Tibial artery (tissue), 4 donors: ENCODE data around the gene GGA3.

Experiments
- DNase-seq, 2 donors: peaks; one replicate each; pipeline ENCODE4 v3.0.0-alpha.2; 2019
- H3K27ac ChIP-seq, 2 donors: fragments of 200-600 bp; sonication (generic) in 1 of 2; 1 replicate in 1 of 2; 2 replicates in 1 of 2; pipeline ENCODE4 v1.5.1; 2018 to 2019; ENCODE audit warnings: mild to moderate bottlenecking in 1 of 2
- H3K27me3 ChIP-seq, 2 donors: fragments of 200-600 bp; sonication (generic) in 1 of 2; one replicate each; pipeline versions ENCODE4 v1.5.1 to v1.6.0; 2016 to 2019
- H3K36me3 ChIP-seq, 3 donors: fragments of 200-600 bp; sonication (generic) in 2 of 3; one replicate each; pipeline ENCODE4 v1.5.1; 2016 to 2019; ENCODE audit warnings: mild to moderate bottlenecking in 2 of 3
- H3K4me1 ChIP-seq, 4 donors: fragments of 200-600 bp; sonication (generic) in 2 of 4; 1 replicate in 3 of 4; 2 replicates in 1 of 4; pipeline ENCODE4 v1.5.1; 2016 to 2019
- H3K4me3 ChIP-seq, 2 donors: fragments of 200-600 bp; sonication (generic) in 1 of 2; 1 replicate in 1 of 2; 2 replicates in 1 of 2; pipeline ENCODE4 v1.5.1; 2018 to 2019; ENCODE audit warnings: mild to moderate bottlenecking in 2 of 2
- H3K9me3 ChIP-seq, 3 donors: fragments of 200-600 bp; sonication (generic) in 1 of 3; one replicate each; pipeline ENCODE4 v1.5.1; 2016 to 2019
- intact Hi-C: fragments of 100-400 bp; cut with DNase I; formaldehyde crosslinking; loops from one replicate; pipeline ENCODE4 v1.15.0; 2023; ENCODE audit warnings: low total_unique reads
- TF ChIP-seq, protein P1 (sequence below), 2 experiments: fragments of 200-600 bp in 1 of 2; fragments of 450-650 bp in 1 of 2; IDR thresholded peaks; one replicate each; pipeline ENCODE4 v1.5.1; 2017 to 2019; ENCODE audit warnings: antibody characterized with exemption in 2 of 2, mild to moderate bottlenecking in 1 of 2, moderate library complexity in 1 of 2

The GGA3 gene

DNA sequence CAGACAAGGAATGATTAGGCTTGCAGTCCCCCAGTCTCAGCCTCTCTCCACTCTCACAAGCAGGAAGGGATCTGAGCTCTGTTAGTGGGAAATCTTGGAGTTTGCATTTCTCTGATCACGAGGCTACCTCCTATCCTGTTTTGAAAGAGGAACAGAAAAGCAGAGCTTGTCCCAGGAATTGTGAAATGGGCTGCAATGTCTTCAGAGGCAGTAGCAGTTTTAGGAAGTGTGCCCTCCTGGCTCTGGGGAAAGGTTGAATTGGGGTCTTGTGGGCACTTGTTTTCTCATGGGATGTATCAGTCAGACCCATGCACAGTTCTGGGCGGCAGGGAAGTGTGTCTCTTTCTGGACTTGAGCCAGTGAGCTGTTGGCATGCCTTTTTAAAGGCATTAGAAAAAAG, 33.1 kb downstream of the GGA3 start:
- Histone ChIP-seq H3K36me3 (peaks cover 38 to 93% (median 89%) of the 10 kb centered on the region in 3 donors), H3K4me1 (no peaks in the 10 kb centered on the region), H3K9me3 (no peaks in the 10 kb centered on the region), H3K27ac (no peak overlapping the region), H3K27me3 (no peaks in the 10 kb centered on the region), H3K4me3 (no peak overlapping the region)
- TF ChIP-seq, protein P1, sequence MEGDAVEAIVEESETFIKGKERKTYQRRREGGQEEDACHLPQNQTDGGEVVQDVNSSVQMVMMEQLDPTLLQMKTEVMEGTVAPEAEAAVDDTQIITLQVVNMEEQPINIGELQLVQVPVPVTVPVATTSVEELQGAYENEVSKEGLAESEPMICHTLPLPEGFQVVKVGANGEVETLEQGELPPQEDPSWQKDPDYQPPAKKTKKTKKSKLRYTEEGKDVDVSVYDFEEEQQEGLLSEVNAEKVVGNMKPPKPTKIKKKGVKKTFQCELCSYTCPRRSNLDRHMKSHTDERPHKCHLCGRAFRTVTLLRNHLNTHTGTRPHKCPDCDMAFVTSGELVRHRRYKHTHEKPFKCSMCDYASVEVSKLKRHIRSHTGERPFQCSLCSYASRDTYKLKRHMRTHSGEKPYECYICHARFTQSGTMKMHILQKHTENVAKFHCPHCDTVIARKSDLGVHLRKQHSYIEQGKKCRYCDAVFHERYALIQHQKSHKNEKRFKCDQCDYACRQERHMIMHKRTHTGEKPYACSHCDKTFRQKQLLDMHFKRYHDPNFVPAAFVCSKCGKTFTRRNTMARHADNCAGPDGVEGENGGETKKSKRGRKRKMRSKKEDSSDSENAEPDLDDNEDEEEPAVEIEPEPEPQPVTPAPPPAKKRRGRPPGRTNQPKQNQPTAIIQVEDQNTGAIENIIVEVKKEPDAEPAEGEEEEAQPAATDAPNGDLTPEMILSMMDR (IDR thresholded peaks at IDR 0.05), result no peak
- peak in 1 of 2 donors; percentile 47 for DNase-seq
- intact Hi-C loops, result no loop called here

DNA sequence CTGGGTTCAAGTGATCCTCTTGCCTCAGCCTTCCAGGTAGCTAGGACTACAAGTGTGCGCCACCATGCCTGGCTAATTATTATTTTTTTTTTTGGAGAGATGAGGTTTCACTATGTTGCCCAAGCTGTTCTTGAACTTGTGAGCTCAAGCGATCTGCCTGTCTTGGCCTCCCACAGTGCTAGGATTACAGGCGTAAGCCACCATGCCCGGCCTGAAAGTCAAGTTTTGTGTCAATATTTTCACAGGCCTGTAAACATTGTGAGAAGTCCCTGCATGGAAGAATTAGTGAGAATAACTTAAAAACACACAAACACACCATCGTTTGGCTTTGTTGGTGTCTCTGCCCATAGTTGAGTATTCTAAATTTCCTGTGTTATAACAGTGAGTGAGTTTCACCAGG, 33.7 kb downstream of the GGA3 start:
- Histone ChIP-seq H3K27me3 (no peaks in the 10 kb centered on the region), H3K36me3 (peaks cover 34 to 93% (median 89%) of the 10 kb centered on the region in 3 donors), H3K9me3 (no peaks in the 10 kb centered on the region), H3K27ac (no peak overlapping the region), H3K4me1 (no peaks in the 10 kb centered on the region), H3K4me3 (no peak overlapping the region)
- TF ChIP-seq, protein P1 (IDR thresholded peaks at IDR 0.05), result no peak
- intact Hi-C loops, result no loop called here
- DNase-seq, result no peak

DNA sequence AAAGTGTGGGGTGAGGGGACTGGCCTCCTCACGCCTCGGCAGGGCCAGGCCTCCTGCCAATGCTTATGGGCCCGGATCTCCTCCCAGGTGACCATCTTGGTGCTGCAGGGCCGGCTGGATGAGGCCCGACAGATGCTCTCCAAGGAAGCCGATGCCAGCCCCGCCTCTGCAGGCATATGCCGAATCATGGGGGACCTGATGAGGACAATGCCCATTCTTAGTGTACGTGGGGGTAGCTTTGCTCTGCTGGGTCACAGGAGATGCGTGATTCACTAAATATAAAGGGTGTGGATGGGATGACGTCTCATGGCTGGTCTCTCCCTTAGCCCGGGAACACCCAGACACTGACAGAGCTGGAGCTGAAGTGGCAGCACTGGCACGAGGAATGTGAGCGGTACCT, 36.4 kb downstream of the GGA3 start:
- DNase-seq, result no peak
- Histone ChIP-seq H3K9me3 (no peaks in the 10 kb centered on the region), H3K36me3 (peaks cover 29 to 91% (median 67%) of the 10 kb centered on the region in 3 donors), H3K27ac (no peak overlapping the region), H3K4me3 (no peak overlapping the region), H3K27me3 (no peaks in the 10 kb centered on the region), H3K4me1 (no peaks in the 10 kb centered on the region)
- intact Hi-C loops, result no loop called here
- TF ChIP-seq, protein P1 (IDR thresholded peaks at IDR 0.05), result no peak

DNA sequence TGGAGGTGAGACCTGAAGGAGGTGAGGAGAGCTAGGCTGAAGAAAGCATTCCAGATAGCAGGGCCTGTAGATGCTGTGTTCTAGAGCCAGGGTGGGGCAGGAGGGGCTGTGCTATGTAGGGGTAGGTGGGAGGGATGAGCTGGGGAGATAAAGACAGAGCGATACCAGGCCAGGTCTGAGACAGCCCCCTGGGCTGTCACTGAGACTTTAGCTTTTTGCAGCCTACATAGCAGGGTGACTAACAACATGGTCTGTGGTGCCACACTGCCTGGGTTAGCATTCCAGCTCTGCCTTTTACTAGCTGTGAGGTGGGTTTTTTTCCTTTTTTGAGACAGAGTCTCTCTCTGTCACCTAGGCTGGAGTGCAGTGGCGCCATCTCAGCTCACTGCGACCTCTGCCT, 41.6 kb downstream of the GGA3 start:
- Histone ChIP-seq H3K27ac (no peak overlapping the region), H3K4me3 (no peak overlapping the region), H3K9me3 (no peaks in the 10 kb centered on the region), H3K36me3 (peaks cover 53 to 98% (median 73%) of the 10 kb centered on the region in 3 donors), H3K4me1 (no peaks in the 10 kb centered on the region), H3K27me3 (no peaks in the 10 kb centered on the region)
- no peak for DNase-seq
- TF ChIP-seq, protein P1 (IDR thresholded peaks at IDR 0.05), result no peak
- intact Hi-C loops, result no loop called here

DNA sequence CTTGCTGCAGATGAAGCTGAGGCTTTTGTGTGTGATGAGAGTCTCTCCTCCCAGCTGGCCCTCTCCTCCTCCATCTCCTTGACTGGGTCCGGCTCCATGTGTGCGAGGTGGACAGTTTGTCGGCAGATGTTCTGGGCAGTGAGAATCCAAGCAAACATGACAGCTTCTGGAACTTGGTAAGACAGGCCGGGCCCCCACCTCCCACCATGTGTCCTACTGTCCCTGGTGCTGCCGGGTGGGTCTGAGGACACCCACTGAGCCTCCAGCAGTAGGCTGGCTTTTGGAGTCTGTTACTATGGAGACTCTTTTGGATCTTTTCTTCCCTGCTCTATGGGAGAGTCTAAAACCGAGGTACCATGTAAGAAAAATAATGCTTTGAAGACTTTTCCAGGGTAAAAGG, 43.3 kb downstream of the GGA3 start:
- DNase-seq, result no peak
- intact Hi-C loops, result no loop called here
- Histone ChIP-seq H3K9me3 (no peaks in the 10 kb centered on the region), H3K4me3 (no peak overlapping the region), H3K27ac (no peak overlapping the region), H3K27me3 (no peaks in the 10 kb centered on the region), H3K36me3 (peaks cover 70 to 98% (median 70%) of the 10 kb centered on the region in 3 donors), H3K4me1 (no peaks in the 10 kb centered on the region)
- TF ChIP-seq, protein P1 (IDR thresholded peaks at IDR 0.05), result no peak

DNA sequence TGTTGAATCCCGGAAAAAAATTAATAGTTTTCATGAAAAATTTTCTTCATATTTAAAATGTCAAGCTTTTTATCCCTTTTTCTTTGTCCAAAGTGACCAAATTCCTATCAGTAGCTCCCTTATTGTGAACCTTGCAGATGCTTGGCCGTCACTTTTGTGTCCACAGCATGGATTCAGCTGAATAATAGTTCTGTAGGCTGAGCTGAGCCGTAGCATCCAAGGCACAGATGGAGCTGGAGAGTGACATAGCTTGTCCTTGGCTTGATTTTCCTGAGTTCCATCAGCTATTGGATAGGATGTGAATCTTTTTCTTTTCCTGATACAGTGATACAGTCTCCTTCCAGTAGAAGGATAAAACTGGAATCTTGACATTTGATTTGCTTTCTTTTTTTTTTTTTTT, 52.3 kb downstream of the GGA3 start:
- no peak overlapping the region for H3K27ac ChIP-seq
- intact Hi-C loops, result loop anchor here (10.0 kb wide), 2 partner anchors 94 to 244 kb away; no protein-coding TSS in a partner anchor

More for the DNA sequence above, 52.3 kb downstream of the GGA3 start:
- DNase-seq, result no peak
- Histone ChIP-seq H3K4me3 (no peak overlapping the region), H3K4me1 (peaks cover 0 to 24% (median 12%) of the 10 kb centered on the region in 4 donors), H3K9me3 (no peaks in the 10 kb centered on the region), H3K27me3 (no peaks in the 10 kb centered on the region), H3K36me3 (peaks cover 40 to 56% (median 43%) of the 10 kb centered on the region in 3 donors)
- TF ChIP-seq, protein P1 (IDR thresholded peaks at IDR 0.05), result no peak
